Endothelial cell of umbilical vein (primary cell): ENCODE results near the gene RABEP2.

ENCODE experiments used
- CTCF ChIP-seq, 2 donors: IDR thresholded peaks; 1 replicate in 1 of 2; 2 replicates in 1 of 2; pipeline ENCODE4 v1.5.1; 2011; ENCODE audit warnings: low read length in 2 of 2, mild to moderate bottlenecking in 2 of 2, moderate library complexity in 2 of 2, control low read depth in 1 of 2, inconsistent platforms in 1 of 2, low read depth in 1 of 2; ENCODE audit not compliant: insufficient read depth in 1 of 2; ENCODE audit errors: extremely low read depth in 1 of 2
- FOS ChIP-seq: IDR thresholded peaks from 2 replicates; pipeline ENCODE4 v1.6.1; 2011; ENCODE audit warnings: mild to moderate bottlenecking, low read length, moderate library complexity, borderline replicate concordance; ENCODE audit not compliant: insufficient read depth
- JUN ChIP-seq: IDR thresholded peaks from 2 replicates; pipeline ENCODE4 v1.6.1; 2011; ENCODE audit warnings: borderline replicate concordance, low read depth; ENCODE audit not compliant: insufficient read length, insufficient read depth
- MAX ChIP-seq: IDR thresholded peaks from 2 replicates; pipeline ENCODE4 v1.6.1; 2011; ENCODE audit not compliant: insufficient read depth, insufficient read length
- MYC ChIP-seq: IDR thresholded peaks from one replicate; pipeline ENCODE4 v1.6.1; 2011; ENCODE audit warnings: mild to moderate bottlenecking, low read depth, low read length
- POLR2A ChIP-seq: IDR thresholded peaks from 2 replicates; pipeline ENCODE4 v1.6.1; 2012; ENCODE audit warnings: low read depth, mild to moderate bottlenecking, control low read depth, low read length
- POLR2AphosphoS5 ChIP-seq: IDR thresholded peaks from 2 replicates; pipeline ENCODE4 v1.6.1; 2012; ENCODE audit warnings: low read depth, mild to moderate bottlenecking, control low read depth, low read length, moderate library complexity; ENCODE audit not compliant: insufficient read depth

- TF ChIP-seq JUN (no peak), CTCF (IDR thresholded peaks at IDR 0.05; ENCODE audit: extremely low read depth in 1 of 2, insufficient read depth in 1 of 2, low read depth in 1 of 2, low read length in 2 of 2) (no peak), MAX (no peak), POLR2A (no peak), POLR2AphosphoS5 (no peak), FOS (no peak), MYC (no peak)
These were observed 6.8 kb upstream of the RABEP2 start, which contains the start of gene CD19 for GRCh38 chr16:28931801-28932225.
